HL-60 (cell line): ENCODE data around the gene MOCS1.

Source experiments
- DNase-seq, 2 experiments: peaks; one replicate each; pipeline ENCODE4 v3.0.0-alpha.2; 2010 to 2020; ENCODE audit warnings: low read depth in 1 of 2, low spot score in 1 of 2
- H3K27ac ChIP-seq: fragments of 250-450 bp; sonication (Bioruptor Pico); replicated peaks from 2 replicates; pipeline ENCODE4 v1.5.1; 2020; ENCODE audit warnings: mild to moderate bottlenecking, moderate library complexity
- H3K27me3 ChIP-seq: fragments of 250-450 bp; sonication (Bioruptor Pico); 2 replicates; pipeline ENCODE4 v1.5.1; 2021; ENCODE audit warnings: mild to moderate bottlenecking, moderate library complexity; ENCODE audit not compliant: insufficient read depth, poor library complexity, severe bottlenecking
- H3K4me3 ChIP-seq: replicated peaks from 2 replicates; pipeline ENCODE4 v1.5.1; 2011; ENCODE audit warnings: mild to moderate bottlenecking, control low read depth, low read length; ENCODE audit not compliant: insufficient read depth
- CTCF ChIP-seq: IDR thresholded peaks from one replicate; pipeline ENCODE4 v1.5.1; 2011; ENCODE audit warnings: low read length, control low read depth, inconsistent platforms; ENCODE audit not compliant: insufficient read depth
- GABPA ChIP-seq: IDR thresholded peaks from 2 replicates; pipeline ENCODE4 v1.6.1; 2012; ENCODE audit warnings: low read depth
- POLR2AphosphoS5 ChIP-seq: IDR thresholded peaks from 2 replicates; pipeline ENCODE4 v1.6.1; 2012; ENCODE audit warnings: low read depth
- REST ChIP-seq: IDR thresholded peaks from 2 replicates; pipeline ENCODE4 v1.6.1; 2012; ENCODE audit warnings: low read depth; ENCODE audit not compliant: insufficient replicate concordance
- SPI1 ChIP-seq: IDR thresholded peaks from 2 replicates; pipeline ENCODE4 v1.6.1; 2012; ENCODE audit warnings: low read depth, mild to moderate bottlenecking, borderline replicate concordance
- long read RNA-seq: library from polyadenylated mRNA; unstranded; transcript quantifications from one replicate; pipeline ENCODE4 v2.0.0, GENCODE V29; 2020

Gene MOCS1
- long read RNA-seq, result 0 reads

DNA sequence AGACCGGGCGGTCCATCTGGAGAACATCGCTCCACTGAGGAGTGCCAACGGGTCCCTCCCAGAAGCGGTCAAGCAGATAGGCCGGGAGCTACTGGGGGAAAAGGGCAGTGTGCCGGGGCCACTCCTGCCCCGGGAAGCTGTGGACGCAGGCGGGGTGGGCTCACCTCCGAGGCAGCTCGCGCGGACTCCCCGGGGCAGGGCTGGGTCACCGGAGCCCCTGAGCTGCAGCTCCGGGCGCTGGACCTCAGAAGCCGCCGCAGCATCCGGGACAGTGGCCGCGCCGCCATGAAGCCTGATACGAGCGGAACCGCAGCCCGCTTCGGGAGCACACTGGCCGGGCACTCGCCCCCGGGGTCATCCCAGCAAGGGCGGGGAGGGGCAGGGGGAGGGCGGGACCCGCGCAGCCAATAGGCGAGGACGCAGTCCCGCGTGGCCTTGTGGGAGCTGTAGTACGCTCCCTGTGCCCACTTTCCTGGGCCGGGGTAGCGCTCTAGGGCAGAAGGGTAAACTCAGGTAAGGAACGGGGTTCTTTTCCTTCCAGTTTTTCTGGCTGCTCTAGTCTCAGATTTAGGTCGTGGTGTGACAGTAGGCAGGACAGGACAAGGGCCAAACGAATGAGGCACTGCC lies at the start of gene MOCS1:
MOCS1 (minus strand) TSS at position 332 of the 627 bp plus-strand sequence; CDS start at position 287, 45 bp downstream.
- TF ChIP-seq GABPA (no peak), CTCF (no peak), SPI1 (no peak), REST (no peak), POLR2AphosphoS5 (no peak)

GRCh38 chr6:39984051-39984450 lies 49.8 kb upstream of the MOCS1 start:
- DNase-seq, result no peak
- no peak for TF ChIP-seq POLR2AphosphoS5
- TF ChIP-seq SPI1, result no peak
- TF ChIP-seq GABPA, result no peak
- no peak for TF ChIP-seq REST
- TF ChIP-seq CTCF, result no peak
- no peaks in the 10 kb centered on the region for H3K27me3 ChIP-seq
- no peak overlapping the region for H3K4me3 ChIP-seq
- H3K27ac ChIP-seq, result no peak overlapping the region

More for the DNA sequence above, at the start of gene MOCS1:
- H3K27me3 ChIP-seq, result peaks cover 13% of the 10 kb centered on the region
- H3K27ac ChIP-seq, result no peak within 1 kb of the TSS
- H3K4me3 ChIP-seq, result no peak within 1 kb of the TSS; the same call in 1 of the 2 replicates
- DNase-seq, result no peak

DNA sequence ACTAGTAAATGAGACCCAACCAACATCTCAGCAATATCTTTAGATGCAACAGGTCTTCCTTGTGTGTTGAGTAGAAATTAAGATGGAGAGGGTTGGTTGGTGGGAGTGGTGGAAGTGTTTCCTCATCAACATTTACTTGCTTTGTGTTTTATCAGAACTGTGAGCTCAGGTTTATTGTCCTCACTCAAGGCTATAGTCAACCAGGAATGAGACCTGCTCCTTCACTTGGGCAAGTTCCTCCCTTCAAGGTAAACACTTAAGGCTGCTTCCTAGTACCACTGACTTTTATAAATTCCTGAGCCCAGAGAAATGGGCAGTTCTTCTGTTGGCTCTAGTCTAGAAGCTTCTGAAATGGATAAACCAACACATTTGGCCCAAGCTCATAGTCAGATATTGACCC lies 48.9 kb upstream of the MOCS1 start:
- H3K27me3 ChIP-seq, result no peaks in the 10 kb centered on the region
- no peak for DNase-seq

More for the DNA sequence above, 48.9 kb upstream of the MOCS1 start:
- TF ChIP-seq REST (no peak), POLR2AphosphoS5 (no peak), SPI1 (no peak), CTCF (no peak), GABPA (no peak)
- H3K4me3 ChIP-seq, result no peak overlapping the region
- no peak overlapping the region for H3K27ac ChIP-seq
